ENCODE measurements around the gene KPNB1.

Gene KPNB1

GRCh38 chr17:47622180-47622549 is 27.6 kb upstream of the KPNB1 start:
- CTCF ChIA-PET = interaction anchor here (0.6 kb wide), 1 partner anchor 639 kb away, joined by 7 read pairs; no protein-coding TSS in a partner anchor
- H3K27ac ChIP-seq = peak overlapping the region; percentile 81
- DNase-seq (ENCODE audit: low spot score) = no peak
- TF ChIP-seq CTCF (conservative IDR thresholded peaks at IDR 0.05; ENCODE audit: low read depth) = no peak
- POLR2A ChIA-PET (ENCODE audit: low non-redundant PET) = no interaction called here

- CTCF ChIA-PET = interaction anchor here (0.7 to 1.3 kb wide), 2 partner anchors 18 to 262 kb away, joined by 3 read pairs; no protein-coding TSS in a partner anchor
- POLR2A ChIA-PET (ENCODE audit: low non-redundant PET) = no interaction called here
- no peak for DNase-seq (ENCODE audit: low spot score)
- no peak for TF ChIP-seq CTCF (conservative IDR thresholded peaks at IDR 0.05; ENCODE audit: low read depth)
- H3K27ac ChIP-seq = no peak overlapping the region
These were observed 25.0 kb upstream of the KPNB1 start for GRCh38 chr17:47624727-47625068.

GRCh38 chr17:47628014-47628566 is 21.6 kb upstream of the KPNB1 start:
- CTCF ChIA-PET = no interaction called here
- TF ChIP-seq CTCF (conservative IDR thresholded peaks at IDR 0.05; ENCODE audit: low read depth) = no peak
- H3K27ac ChIP-seq = peak overlapping the region; percentile 12; the same call in 1 of the 2 replicates
- POLR2A ChIA-PET (ENCODE audit: low non-redundant PET) = no interaction called here
- DNase-seq (ENCODE audit: low spot score) = no peak

- DNase-seq (ENCODE audit: low spot score) = no peak
- ChIA-PET POLR2A (ENCODE audit: low non-redundant PET) (interaction anchor here (0.6 kb wide), 1 partner anchor 760 kb away, joined by 4 read pairs; no protein-coding TSS in a partner anchor), CTCF (no interaction called here)
- TF ChIP-seq CTCF (conservative IDR thresholded peaks at IDR 0.05; ENCODE audit: low read depth) = no peak
- no peak overlapping the region for H3K27ac ChIP-seq
These were observed 19.9 kb upstream of the KPNB1 start for GRCh38 chr17:47629826-47630225.

- ChIA-PET CTCF (no interaction called here), POLR2A (ENCODE audit: low non-redundant PET) (no interaction called here)
- no peak for TF ChIP-seq CTCF (conservative IDR thresholded peaks at IDR 0.05; ENCODE audit: low read depth)
- H3K27ac ChIP-seq = no peak overlapping the region
- no peak for DNase-seq (ENCODE audit: low spot score)
These were observed 19.1 kb upstream of the KPNB1 start for GRCh38 chr17:47630614-47631013.

- TF ChIP-seq CTCF (conservative IDR thresholded peaks at IDR 0.05; ENCODE audit: low read depth) = no peak
- no peak for DNase-seq (ENCODE audit: low spot score)
- peak overlapping the region; percentile 41; the same call in 1 of the 2 replicates for H3K27ac ChIP-seq
- POLR2A ChIA-PET (ENCODE audit: low non-redundant PET) = no interaction called here
- CTCF ChIA-PET = interaction anchor here (0.6 kb wide), 1 partner anchor 83 kb away, joined by 3 read pairs; no protein-coding TSS in a partner anchor
These were observed 16.7 kb upstream of the KPNB1 start for GRCh38 chr17:47632991-47633390.
